Measurements from ENCODE around the gene BCAS3.

GRCh38 chr17:61330174-61331150, 652.8 kb downstream of the BCAS3 start:
- TF ChIP-seq POLR2AphosphoS5 (IDR thresholded peaks at IDR 0.05; ENCODE audit: low read depth, low read length) (no peak), POLR2A (IDR thresholded peaks at IDR 0.05; ENCODE audit: low read depth, low read length) (no peak), TAF1 (IDR thresholded peaks at IDR 0.05; ENCODE audit: borderline replicate concordance, low read depth, low read length) (no peak)
